ENCODE data around the gene GNB4. TPM values are rescaled to one million over a fixed set of nuclear protein-coding genes. Genes with fewer than 3 reads are reported as not detected.

Gene GNB4
- polyA plus RNA-seq, 1 of the 3 experiments (the other 2 are of a cell fraction), result 8.7 TPM

DNA sequence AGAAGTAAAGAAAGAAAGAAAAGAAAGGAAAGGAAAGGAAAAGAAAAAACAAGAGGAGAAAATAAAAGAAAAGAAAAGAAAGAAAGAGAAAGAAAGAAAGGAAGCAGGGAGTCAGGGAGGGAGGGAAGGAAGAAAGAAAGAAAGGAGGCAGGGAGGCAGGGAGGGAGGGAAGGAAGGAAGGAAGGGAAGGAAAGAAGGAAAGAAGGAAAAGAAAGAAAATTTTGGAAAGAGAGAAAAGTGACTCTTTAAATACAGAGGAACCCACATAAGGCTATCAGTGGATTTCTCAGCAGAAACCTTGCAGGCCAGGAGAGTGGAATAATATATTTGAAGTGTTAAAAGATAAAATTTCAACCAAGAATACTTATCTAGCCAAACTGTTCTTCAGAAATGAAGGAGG, 44.2 kb upstream of the GNB4 start (continued):
- TF ChIP-seq ZBTB33 (IDR thresholded peaks at IDR 0.05; ENCODE audit: borderline replicate concordance, low read depth) (no peak), USF1 (IDR thresholded peaks at IDR 0.05; ENCODE audit: borderline replicate concordance, low read depth) (no peak)

GRCh38 chr3:179493260-179493659, 42.0 kb upstream of the GNB4 start:
- Histone ChIP-seq H3K9ac (no peak overlapping the region), H3K4me1 (ENCODE audit: control insufficient read depth in 1 of 2, insufficient read depth in 2 of 2, low read depth in 1 of 2, low read length in 1 of 2) (no peaks in the 10 kb centered on the region), H2AFZ (ENCODE audit: low read depth) (no peak overlapping the region), H3K4me3 (ENCODE audit: low read depth in 2 of 2, low read length in 1 of 2) (no peak overlapping the region), H3K27ac (ENCODE audit: low read depth in 2 of 2, low read length in 1 of 2) (no peak overlapping the region), H4K20me1 (ENCODE audit: insufficient read depth) (no peaks in the 10 kb centered on the region), H3K9me3 (peaks cover 24% of the 10 kb centered on the region; the same call in 1 of the 2 replicates), H3K79me2 (ENCODE audit: insufficient read depth) (no peaks in the 10 kb centered on the region), H3K9me2 (no peaks in the 10 kb centered on the region), H3K4me2 (no peak overlapping the region), H3K27me3 (ENCODE audit: insufficient read depth) (no peaks in the 10 kb centered on the region), H3K36me3 (replicated peaks in 1 of 2; ENCODE audit: control insufficient read depth in 1 of 2, insufficient read depth in 2 of 2, low read length in 1 of 2) (no peaks in the 10 kb centered on the region), H3F3A (replicated peaks; ENCODE audit: insufficient read depth) (no peaks in the 10 kb centered on the region)
- DNase-seq, result no peak
- CTCF ChIA-PET, result no interaction called here
- POLR2A ChIA-PET, result interaction anchor here (0.7 kb wide), 1 partner anchor 27 kb away, joined by 3 read pairs; no protein-coding TSS in a partner anchor
- TF ChIP-seq FOSL2 (IDR thresholded peaks at IDR 0.05; ENCODE audit: borderline replicate concordance, low read depth) (no peak), FOXM1 (IDR thresholded peaks at IDR 0.05; ENCODE audit: low read depth) (no peak), YY1 (IDR thresholded peaks at IDR 0.05; ENCODE audit: low read depth) (no peak), CHD2 (IDR thresholded peaks at IDR 0.05; ENCODE audit: low read length, partially characterized antibody) (no peak), JUND (IDR thresholded peaks at IDR 0.05) (no peak), GATA2 (CRISPR knock-in tag; IDR thresholded peaks at IDR 0.05) (no peak), RCOR1 (IDR thresholded peaks at IDR 0.05; ENCODE audit: low read length) (no peak), TEAD4 (IDR thresholded peaks at IDR 0.05; ENCODE audit: borderline replicate concordance, insufficient read depth) (no peak), PBX3 (IDR thresholded peaks at IDR 0.05) (no peak), TAF1 (IDR thresholded peaks at IDR 0.05; ENCODE audit: borderline replicate concordance, low read depth, low read length) (no peak), MEF2A (IDR thresholded peaks at IDR 0.05; ENCODE audit: borderline replicate concordance, low read depth) (no peak), USF1 (IDR thresholded peaks at IDR 0.05; ENCODE audit: borderline replicate concordance, low read depth) (no peak), RFX5 (IDR thresholded peaks at IDR 0.05; ENCODE audit: low read length) (no peak), FOXJ3 (CRISPR knock-in tag; IDR thresholded peaks at IDR 0.05) (no peak), SIN3A (IDR thresholded peaks at IDR 0.05; ENCODE audit: borderline replicate concordance, low read depth, low read length) (no peak), EP300 (IDR thresholded peaks at IDR 0.05; ENCODE audit: borderline replicate concordance in 1 of 2, low read depth in 1 of 2, low read length in 1 of 2) (no peak), MXI1 (IDR thresholded peaks at IDR 0.05; ENCODE audit: low read depth, low read length) (no peak)
